Eye (tissue), 1 donor: ENCODE measurements around the gene TRAF3IP3.
A peak's percentile ranks its signal among the peaks of the same experiment; 100 is the strongest.

ENCODE experiments used
- DNase-seq: peaks from one replicate; pipeline ENCODE4 v3.0.0-alpha.2; 2015

Gene TRAF3IP3

DNA sequence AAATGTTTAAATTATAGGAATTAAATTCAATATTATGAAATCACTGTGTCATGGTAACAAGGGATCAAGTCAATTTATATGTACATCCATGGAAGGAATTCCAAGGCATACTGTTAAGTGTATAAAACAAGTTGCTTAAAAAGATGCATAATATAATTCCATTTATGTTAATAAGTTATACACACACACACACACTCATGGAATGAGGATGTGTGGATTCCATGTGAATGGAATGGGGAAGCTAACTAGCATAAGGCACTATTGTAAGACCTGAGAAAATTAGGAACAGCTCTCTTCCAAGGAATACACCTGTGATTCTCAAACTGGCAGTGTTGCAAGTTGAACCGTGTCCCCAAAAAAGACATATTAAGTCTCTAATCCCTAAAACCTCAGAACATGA, 17.6 kb upstream of the TRAF3IP3 start:
- DNase-seq: no peak

DNA sequence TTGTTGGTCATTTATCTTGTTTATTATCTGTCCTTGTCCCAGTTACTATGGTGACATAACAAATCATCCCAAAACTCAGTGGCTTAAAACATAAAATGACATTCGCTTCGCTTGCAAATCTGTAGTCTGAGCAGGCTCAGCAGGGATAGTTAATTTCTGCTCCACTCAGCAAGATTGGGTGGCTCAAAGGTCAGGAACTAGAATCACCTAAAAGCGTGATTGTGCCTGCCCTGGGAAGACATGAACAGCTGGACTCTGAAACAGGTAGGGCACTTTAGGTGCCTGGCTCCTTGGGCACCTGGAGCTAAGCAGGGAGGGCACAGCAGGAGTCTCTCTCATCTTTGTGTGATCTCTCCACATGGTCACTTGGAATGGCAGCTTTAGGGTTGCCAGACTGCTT, 14.7 kb upstream of the TRAF3IP3 start:
- DNase-seq: no peak

DNA sequence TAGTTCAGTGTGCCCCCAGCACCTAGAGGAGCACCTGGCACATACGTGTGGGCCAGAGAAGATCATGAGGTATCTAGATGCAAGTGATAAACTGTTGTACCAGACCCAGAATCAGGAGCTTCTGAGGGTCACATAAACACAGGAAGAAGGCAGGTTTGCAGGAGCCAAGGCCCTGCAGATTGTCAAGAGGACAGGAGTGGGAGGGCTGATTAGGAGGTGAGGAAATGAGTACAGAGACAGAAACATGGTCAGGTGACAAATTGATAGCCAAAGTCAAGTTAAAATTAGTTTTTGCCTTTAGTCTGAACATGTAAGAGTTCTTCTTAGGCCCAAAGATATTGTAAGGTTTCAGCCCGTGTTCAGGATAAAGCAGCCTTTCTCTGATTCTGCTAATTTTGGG, 14.0 kb upstream of the TRAF3IP3 start:
- DNase-seq: no peak

DNA sequence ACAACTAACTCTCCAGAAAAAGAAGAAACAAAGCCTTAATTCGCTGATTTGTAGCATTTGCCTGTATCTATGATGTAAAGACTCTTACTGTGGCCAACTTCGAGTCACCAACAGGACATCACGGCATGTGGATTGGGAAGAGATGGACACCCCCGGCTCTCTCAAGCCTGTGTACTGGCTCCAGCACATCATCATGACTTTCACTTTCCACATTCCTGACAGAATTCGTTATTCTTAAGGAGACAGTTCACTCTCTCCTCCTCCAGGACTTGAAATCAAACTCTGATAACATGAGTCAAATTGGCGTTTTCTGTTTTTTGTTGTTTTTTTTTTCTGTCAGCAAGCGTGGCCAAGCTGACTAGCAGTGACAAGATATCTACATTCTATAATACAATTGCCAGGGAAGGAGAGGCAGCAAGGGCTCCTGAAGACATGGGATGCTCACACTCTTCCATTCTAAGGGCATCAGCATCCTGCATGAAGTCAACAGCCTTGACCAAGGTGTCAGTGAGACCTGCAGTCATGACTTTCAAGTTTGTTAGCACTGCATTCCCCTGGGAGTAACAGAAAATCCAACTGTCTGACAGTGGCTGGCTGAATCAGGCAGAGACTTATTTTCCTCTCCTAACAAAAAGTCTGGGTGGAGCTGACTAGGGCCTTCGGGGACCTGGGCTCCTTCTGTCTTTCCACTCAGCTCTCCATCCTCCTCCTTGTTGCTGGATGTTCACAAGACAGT, 13.3 kb upstream of the TRAF3IP3 start:
- no peak for DNase-seq

DNA sequence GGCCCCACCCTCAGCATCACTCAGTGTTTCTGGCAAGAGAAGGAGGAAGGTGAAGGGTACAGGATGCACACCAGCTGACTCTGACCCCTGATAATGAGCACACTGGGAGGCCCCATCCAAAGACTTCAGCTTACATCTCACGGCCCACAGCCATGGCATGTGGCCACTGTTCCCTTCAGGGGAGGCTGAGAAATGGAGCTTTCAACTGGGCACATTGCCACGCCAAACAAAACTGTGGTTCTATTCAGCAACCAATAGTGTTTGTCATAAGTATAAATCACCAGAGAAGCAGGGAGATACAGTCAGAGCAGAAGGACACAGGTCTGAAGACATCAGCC, 12.7 kb upstream of the TRAF3IP3 start:
- no peak for DNase-seq

DNA sequence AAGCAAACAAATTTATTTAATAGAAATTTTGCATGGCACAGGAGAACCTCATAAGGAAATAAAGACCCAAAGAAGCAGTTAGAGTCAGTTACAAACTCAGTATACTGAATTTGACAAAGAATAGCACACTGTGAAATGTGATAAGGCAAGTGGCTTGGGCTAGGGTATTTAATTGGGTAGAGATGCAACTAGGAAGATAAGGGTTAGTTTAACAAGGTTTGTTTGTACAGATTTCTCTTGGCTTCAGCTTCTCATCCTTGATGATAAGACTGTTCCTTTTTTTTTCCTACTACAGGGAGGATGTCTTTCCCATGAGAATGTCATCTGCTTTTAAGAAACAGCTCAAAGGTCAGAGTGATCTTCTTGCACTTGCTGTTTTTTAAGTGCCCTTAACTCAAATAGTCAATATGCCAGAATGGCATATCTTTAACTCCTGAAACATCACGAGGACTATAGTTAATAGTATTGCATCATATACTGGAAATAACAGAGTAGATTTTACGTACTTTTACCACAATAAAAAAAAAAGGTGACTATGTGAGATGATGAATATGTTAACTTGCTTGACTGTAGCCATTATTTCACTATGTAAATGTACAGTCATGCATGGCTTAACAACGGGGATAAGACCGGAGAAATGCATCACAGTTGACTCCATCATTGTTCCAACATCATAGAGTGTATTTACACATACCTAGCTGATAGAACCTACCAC, 9.2 kb upstream of the TRAF3IP3 start:
- DNase-seq: no peak

DNA sequence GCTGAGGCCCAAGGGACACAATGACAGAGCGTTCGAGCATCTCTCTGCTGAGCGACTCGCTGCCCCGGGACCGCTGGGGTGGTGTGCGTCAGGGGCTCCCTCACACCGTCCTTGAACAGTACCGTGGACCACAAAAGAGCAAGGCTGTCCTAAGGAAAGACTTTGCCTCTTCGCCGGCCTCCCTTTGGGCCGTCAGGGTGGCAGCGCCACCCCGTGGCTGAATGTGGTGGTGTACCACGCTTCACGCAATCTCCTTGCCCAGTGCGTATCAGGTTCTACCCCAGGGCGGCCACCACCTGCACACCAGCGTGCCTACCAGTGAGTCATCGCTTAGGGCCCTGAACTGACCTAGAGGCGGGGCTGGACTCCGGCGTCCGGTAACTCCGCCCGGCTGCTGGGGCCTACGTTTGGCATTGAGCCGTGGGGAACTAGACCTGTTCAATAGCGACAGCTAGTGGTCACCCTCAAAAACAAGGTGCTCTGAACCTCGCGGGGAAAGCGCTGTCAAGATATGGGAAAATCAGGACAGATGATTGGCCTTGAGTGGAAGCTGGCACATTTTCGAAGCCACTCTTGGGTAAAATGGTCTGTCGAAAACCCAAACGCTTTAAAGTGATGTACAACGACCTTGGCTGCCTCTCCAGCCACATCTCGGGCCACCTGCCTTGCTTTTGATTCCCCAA, 8.1 kb upstream of the TRAF3IP3 start:
- peak; percentile 84 for DNase-seq

DNA sequence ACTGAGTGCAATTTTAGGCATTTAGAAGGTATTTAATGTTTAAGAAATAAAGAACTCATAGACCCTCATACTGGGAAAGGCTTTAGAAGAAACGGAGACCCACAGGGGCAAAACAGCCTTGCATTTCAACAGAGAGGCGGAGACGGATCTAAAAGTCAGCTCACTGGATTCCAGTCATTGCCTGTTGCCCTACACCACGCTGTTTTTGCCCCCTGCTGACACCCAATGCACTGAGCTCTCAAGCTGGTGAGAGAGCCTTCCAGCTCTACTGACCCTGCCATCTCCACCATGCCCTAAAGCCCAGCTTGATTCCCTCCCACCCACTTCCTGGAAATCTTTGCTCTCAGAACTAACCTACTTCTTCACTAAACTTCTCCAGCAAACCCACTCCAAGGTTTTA, 7.2 kb upstream of the TRAF3IP3 start:
- no peak for DNase-seq

DNA sequence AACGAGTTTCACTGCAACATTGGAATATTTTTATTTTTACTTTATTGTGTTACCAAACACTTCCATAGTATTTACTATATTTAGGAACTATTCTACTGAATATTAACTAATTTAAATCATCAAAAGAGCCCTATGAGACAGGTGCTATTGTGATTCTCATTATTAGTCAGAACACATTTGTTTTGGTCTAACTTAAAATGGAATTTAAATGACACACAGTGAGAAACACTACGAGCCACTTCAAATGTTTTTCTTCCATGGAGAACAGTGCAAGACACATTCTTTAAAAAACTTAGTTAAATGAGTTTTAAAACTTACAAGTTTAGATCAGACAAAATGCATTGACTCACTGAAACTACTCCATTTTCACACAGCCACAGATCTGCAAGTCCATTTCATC, 6.6 kb upstream of the TRAF3IP3 start:
- DNase-seq: no peak

DNA sequence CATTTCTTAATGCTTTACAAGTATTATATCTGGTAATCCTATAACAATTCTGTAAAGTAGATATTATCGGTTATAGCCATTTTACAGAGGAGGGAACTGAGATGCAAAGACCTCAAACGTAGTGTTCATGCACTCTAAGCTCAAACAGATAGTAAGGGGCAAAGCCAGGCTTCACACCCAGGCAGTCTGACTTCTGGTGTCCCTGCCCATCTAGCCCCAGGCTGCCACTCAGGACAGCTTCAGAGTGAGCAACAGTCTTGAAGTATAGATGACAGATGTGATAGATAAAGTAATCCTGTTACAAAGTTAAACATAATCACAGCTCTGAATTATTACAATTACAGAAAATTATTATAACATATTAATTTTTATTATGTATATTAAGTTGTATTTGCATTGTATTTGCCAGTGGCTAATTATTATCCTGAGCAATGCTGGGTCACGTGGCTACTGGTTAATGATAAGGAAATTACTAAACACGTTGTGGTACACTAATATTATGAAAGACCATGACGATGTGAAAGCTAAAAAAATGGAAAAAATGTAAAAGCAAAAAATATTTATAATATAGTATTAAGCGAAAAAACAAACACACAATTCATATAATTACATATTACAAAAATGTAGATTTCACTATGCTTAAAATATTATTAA, 6.1 kb upstream of the TRAF3IP3 start:
- DNase-seq: no peak

DNA sequence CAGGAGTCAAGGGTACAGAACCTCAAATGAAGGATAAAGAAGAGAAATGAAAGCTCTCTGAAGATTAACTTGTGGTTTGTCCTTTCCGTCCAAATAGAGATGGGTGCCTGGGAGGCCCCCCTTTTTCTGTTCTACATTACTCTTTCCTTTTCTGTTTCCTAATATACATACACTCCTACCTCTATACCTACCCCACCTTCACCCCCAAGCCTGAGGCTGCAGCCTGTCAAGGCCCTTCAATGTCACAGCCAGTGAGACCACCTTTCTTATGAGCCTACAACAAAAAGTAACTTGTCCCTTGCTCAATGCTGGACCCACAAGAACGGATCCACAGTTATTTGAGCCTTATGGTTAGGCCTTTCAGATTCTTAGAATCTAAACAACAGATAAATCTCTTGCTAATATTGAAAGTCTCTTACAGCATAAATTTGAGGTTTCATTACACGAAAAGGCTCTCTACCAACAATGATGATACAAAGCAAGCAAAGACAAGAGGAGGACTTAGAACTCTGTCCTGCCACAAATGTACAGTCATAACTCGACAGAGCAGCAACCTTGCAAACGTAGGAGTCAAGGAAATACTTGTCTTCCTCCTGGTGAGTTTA, 4.1 kb upstream of the TRAF3IP3 start:
- no peak for DNase-seq

DNA sequence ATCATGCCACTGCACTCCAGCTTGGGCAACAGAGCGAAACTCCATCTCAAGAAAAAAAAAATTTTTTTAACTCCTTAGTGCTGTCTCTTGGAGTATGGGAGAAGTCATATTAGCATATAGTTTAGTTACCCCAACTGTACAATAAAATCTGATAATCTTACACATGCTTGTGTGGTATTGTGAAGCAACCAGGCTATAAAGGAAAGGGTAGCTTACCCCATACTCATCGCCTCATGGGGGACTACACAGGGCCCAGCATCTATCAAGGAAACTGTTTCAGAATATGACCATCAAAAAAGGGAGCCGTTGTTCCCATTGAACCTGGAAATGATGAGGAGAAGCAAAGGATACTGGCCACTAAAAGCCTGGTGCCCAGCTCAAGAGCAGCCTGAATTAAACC, 3.0 kb upstream of the TRAF3IP3 start:
- DNase-seq: no peak

DNA sequence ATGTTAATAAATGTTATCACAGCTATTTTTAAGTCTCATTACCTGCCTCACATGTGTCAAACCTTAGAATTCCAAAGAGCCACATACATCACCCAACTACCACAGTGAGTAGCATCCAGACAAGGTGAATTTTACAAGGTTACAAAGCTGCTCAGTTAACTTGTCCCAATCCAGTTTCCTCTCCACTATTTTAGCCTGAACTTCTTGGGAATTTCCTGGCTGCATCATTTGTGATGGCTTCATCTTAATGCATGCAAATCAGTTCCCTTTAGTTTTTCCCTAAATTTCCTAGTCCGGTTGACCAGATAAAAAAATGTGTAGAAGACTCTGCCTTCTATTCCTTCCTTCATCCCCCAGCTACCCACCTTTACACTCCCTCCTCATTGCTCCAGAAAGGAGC, 597 bp upstream of the TRAF3IP3 start:
- DNase-seq: no peak

DNA sequence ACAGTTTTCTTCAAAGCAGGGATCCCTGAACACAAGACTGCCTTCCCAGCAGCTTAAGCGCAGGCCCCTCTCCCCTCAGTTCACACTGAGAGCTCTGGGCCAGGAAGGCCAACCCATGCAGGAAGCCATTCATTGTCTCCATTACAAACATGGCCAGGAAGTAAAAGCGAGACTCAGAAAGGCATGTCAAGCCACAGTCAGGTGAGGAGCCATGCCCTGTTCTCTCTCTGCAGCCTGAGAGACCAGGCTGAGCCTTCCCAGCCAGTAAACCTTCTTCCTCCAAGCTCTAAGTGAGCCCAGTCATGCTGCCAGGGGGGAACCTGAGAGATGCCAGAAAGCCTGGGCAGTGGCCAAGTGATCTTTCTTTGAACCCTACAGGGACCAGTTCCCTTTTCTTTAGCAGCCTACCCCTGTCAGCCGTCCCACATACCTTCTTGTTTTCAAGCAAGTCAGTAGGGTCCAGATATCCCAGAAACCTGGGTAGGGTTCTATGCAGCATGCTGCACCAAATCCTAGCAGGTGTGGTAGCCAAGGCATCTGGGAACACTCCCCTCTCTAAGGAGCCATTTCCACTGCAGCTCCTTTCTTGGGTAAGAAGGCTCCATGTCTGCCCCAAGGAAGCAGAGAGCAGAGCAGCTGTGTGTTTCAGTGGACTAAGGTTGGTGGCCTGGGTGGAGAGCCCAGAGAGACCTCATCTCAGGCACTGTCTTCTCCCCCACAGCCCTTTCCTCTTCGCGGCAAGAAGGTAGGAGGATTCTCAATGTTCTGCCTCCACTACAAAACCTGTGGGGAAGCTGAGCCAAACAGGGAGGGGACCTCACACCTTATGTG, 977 bp downstream of the TRAF3IP3 start:
- no peak for DNase-seq

DNA sequence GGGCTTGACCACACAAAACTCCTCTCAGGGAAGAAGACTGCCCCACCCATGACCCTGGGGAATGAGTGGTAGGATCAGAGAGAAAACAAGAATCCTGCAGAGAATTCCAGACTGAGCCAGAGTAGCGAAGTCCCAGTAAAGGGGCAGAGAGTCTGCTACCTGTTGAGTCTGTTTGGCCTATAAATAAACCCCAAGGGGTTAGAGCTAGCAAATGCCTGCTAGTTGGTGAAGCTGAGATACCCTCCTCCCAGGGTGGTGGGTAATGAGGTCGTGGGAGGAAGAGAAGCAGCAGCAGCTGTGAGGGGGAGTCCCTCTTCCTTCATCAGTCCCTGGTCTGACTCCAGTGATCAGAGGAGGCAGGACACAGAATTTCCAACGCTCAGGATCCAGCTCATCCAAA, 2.5 kb downstream of the TRAF3IP3 start:
- no peak for DNase-seq

DNA sequence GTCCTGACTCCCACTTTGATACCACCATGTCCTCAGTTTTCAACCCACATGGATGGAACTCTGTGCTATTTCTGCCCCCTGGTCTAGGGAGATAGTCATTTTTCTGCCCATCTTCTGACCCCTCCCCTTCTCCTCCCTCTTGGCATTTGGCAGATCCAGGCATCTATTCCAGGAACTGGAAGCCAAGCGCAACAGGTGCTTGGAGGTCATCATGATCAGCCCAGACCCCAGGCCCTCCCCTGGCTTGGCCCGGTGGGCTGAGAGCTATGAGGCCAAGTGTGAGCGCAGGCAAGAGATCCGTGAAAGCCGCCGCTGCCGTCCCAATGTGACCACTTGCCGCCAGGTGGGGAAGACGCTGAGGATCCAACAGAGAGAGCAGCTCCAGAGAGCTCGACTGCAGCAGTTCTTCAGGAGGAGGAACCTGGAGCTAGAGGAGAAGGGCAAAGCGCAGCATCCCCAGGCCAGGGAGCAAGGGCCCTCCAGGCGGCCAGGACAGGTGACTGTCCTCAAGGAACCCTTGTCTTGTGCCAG, 4.0 kb downstream of the TRAF3IP3 start:
- no peak for DNase-seq

DNA sequence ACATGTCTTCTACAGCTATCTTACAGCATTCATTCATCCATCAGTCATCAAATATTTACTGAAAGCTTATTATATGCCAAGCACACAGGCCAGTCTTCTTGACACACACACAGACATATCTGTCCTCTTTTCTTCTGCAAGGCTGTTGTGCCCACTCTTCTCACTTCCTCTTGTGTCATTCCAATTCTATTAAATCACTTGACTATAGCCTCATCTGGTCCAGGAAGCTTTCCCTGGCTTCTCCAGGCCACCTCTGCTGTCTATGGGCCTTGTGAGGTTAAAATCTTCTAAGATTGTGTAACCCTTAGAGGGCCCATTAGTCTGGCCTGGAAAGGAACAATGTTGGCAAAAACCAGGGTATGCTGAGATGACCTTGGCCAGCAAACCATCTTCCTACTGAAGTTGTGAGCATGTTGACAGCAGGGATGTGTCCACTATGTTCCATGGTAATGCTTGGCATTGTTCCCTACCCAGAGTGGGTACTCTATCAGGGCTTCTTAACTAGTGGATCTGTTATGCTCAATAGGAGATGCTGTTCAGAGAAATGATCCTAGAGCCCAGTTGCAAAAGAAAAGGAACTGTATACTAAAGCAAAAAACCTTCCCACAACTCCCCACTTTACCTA, 5.3 kb downstream of the TRAF3IP3 start:
- DNase-seq: no peak

DNA sequence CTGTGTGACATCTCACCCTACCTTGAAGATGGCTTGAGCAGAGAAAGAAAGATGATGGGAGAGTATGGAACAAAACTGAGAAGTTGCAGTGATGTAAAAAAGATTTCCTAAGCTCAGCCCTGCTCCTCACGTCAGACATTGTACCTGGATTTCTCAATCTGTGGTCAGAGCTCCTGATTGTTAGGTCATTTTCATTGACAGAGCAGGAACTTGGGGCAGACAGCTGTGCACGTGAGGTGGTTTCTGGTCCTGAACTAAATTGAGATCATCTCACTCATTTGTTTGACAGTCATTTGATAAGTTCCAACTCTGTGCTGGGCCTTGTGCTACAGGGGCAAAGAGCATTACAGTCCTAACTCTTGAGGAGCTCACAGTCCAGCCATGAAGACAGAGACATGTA, 10.2 kb downstream of the TRAF3IP3 start:
- no peak for DNase-seq

DNA sequence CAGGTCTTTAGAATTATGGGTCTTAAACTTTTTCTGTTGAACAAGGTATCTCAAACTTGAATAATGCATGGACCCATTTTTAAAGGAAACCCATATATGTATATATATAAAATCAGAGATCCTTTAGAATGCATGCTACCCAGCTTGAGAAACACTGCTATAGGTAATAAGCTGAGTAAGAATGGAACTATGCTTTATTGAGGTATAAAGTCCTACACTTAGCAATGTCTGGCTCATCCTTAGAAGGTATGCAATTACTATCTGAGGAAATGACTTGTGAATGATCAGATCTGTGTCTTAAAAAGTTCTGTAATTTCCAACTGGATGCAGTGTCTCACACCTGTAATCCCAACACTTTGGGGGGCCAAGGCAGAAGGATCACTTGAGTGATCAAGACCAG, 11.2 kb downstream of the TRAF3IP3 start:
- no peak for DNase-seq

DNA sequence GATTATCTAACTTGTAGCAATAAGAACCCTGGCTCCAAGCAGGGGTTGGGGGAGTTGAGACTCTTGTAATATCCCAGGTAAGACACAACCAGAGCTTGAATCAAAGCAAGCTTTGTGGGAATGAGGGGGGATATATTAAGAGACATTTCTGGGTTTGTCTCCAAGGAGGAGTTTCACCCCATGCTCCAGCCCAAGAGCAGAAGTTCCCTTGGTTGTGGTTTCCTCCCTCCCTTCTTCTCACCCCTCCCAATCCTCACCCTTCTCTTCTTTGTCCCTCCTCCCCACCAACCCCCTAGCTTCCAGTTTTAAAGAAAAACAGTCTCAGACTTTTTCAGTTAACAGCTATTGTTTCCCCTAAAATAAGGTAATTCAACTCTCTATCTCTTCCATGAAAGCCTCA, 11.9 kb downstream of the TRAF3IP3 start:
- no peak for DNase-seq

DNA sequence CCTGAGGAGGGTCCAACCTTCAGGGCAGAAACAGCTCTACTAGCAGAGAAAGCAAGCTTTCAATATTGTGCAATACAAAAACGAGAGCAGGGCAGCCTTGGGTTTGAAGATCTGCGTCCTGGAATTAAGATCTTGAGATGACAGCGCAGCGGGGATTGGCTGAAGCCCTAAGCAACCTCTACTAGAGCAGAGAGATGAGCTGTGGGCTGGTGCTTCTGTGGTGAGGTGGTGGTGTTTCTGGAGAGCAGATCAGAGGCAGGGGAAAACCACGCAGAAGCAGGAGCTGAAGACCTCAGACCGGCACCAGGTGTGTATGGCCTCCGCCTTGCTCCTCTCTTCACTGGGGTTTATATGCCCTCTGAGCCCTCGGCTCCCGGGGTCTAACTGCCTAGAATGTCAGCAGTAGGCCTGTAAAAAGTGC, 12.5 kb downstream of the TRAF3IP3 start:
- DNase-seq: no peak
